Common myeloid progenitor, CD34-positive (primary cell): ENCODE results near the gene BCL7A.

Experiments
- CTCF ChIA-PET: fragments of 350-600 bp; sonication (Branson Sonifier 250); formaldehyde crosslinking; loops from one replicate; lab custom pipeline; 2021; ENCODE audit warnings: antibody characterized with exemption; lab: Charles Lee
- POLR2A ChIA-PET: fragments of 350-600 bp; sonication (Branson Sonifier 250); formaldehyde crosslinking; loops from one replicate; lab custom pipeline; 2021; ENCODE audit warnings: antibody characterized with exemption; lab: Charles Lee
- DNase-seq, 3 donors: peaks; one replicate each; pipeline versions ENCODE4 v3.0.0 to v3.0.0-alpha.2; 2013
- H3K27ac ChIP-seq, 2 experiments: 1 replicate in 1 of 2; 2 replicates in 1 of 2; pipeline ENCODE4 v1.7.0; 2013; ENCODE audit warnings: inconsistent platforms in 2 of 2, low read length in 2 of 2, mild to moderate bottlenecking in 2 of 2, low read depth in 1 of 2, moderate library complexity in 1 of 2; ENCODE audit not compliant: severe bottlenecking in 2 of 2, insufficient read depth in 1 of 2, poor library complexity in 1 of 2
- H3K27me3 ChIP-seq, 5 experiments: replicated peaks in 2 of 5; 1 replicate in 3 of 5; 2 replicates in 2 of 5; pipeline versions ENCODE4 v1.6.1 to v1.7.0; 2013; ENCODE audit warnings: low read length in 4 of 5, mild to moderate bottlenecking in 2 of 5, moderate library complexity in 2 of 5, inconsistent platforms in 1 of 5; ENCODE audit not compliant: insufficient read depth in 5 of 5, control insufficient read depth in 4 of 5
- H3K36me3 ChIP-seq, 4 experiments: 1 replicate in 2 of 4; 2 replicates in 2 of 4; pipeline versions ENCODE4 v1.6.1 to v1.7.0; 2013; ENCODE audit warnings: low read length in 3 of 4, control low read depth in 1 of 4, mild to moderate bottlenecking in 1 of 4; ENCODE audit not compliant: control insufficient read depth in 4 of 4, insufficient read depth in 4 of 4
- H3K4me1 ChIP-seq, 4 experiments: 1 replicate in 3 of 4; 2 replicates in 1 of 4; pipeline versions ENCODE4 v1.6.1 to v1.7.1; 2013; ENCODE audit warnings: low read length in 3 of 4, mild to moderate bottlenecking in 3 of 4, control low read depth in 1 of 4, inconsistent platforms in 1 of 4, moderate library complexity in 1 of 4; ENCODE audit not compliant: control insufficient read depth in 4 of 4, insufficient read depth in 4 of 4; ENCODE audit errors: control extremely low read depth in 1 of 4
- H3K4me3 ChIP-seq, 7 experiments: 1 replicate in 4 of 7; 2 replicates in 3 of 7; pipeline versions ENCODE4 v1.5.1 to v1.7.0; 2013; ENCODE audit warnings: mild to moderate bottlenecking in 7 of 7, low read length in 6 of 7, moderate library complexity in 6 of 7, inconsistent platforms in 2 of 7, low read depth in 2 of 7, control low read depth in 1 of 7; ENCODE audit not compliant: insufficient read depth in 4 of 7, control insufficient read depth in 1 of 7; ENCODE audit errors: extremely low read depth in 1 of 7
- H3K9me3 ChIP-seq, 5 experiments: 1 replicate in 4 of 5; 2 replicates in 1 of 5; pipeline versions ENCODE4 v1.6.1 to v1.7.1; 2013; ENCODE audit warnings: low read length in 4 of 5, mild to moderate bottlenecking in 2 of 5, inconsistent platforms in 1 of 5, low read depth in 1 of 5, moderate library complexity in 1 of 5; ENCODE audit not compliant: control insufficient read depth in 4 of 5, insufficient read depth in 2 of 5; ENCODE audit errors: control extremely low read depth in 1 of 5
- WGBS: methylation state at CpG from one replicate; pipeline ENCODE4 v1.1.5; 2013; ENCODE audit not compliant: insufficient coverage; 5-methylcytosine and 5-hydroxymethylcytosine counted together

BCL7A gene

DNA sequence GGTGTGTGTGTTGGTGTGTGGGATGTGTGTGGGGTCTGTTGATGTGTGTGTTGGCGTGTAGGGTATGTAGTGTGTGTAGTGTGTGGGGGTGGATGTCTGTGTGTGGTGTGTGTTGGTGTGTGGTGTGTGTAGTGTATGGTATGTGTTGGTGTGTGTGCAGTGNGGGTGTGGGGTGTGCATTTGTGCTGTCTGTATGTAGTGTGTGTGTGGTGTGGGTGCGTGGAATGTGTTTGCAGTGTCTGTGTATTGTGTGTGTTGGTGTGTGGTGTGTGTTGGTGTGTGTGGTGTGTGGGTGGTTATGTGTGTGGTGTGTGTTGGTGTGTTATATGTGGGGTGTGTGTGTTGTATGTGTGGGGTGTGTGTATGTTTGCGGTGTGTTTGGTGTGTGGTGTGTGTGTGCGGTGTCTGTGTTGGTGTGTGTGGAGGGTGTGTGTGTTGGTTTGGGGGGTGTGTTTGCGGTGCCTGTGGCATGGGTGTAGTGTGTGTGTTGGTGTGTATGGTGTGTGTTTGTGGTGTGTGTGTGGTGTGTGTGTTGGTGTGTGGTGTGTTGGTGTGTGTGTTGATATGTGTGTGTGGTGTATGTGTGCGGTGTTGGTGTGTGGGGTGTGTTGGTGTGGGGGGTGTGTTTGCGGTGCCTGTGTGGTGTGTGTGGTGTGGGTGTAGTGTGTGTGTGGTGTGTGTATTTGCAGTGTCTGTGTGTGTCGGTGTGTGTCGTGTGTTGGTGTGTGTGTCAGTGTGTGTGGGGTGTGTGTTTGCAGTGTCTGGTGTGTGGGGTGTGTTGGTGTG lies 71.6 kb downstream of the BCL7A start:
- peaks cover 0 to 75% (median 41%) of the 10 kb centered on the region in 4 experiments for H3K4me1 ChIP-seq
- DNase-seq, result no peak
- ChIA-PET POLR2A (no interaction called here), CTCF (no interaction called here)
- no peaks in the 10 kb centered on the region for H3K27me3 ChIP-seq
- no peak overlapping the region for H3K27ac ChIP-seq
- H3K4me3 ChIP-seq, result no peak overlapping the region
- peaks cover 0 to 19% (median 2%) of the 10 kb centered on the region in 4 experiments for H3K36me3 ChIP-seq
- 100% methylated on average over 8 of the region's 9 CpGs for WGBS
- H3K9me3 ChIP-seq, result no peaks in the 10 kb centered on the region

- Histone ChIP-seq H3K36me3 (peaks cover 0 to 11% (median 2%) of the 10 kb centered on the region in 4 experiments), H3K9me3 (no peaks in the 10 kb centered on the region), H3K4me3 (no peak overlapping the region), H3K27me3 (no peaks in the 10 kb centered on the region), H3K27ac (no peak overlapping the region), H3K4me1 (peaks cover 0 to 75% (median 49%) of the 10 kb centered on the region in 4 experiments)
- DNase-seq, result peak in 1 of 3 donors; percentile 59
- ChIA-PET CTCF (no interaction called here), POLR2A (no interaction called here)
- 97% methylated on average over 4 of the region's 5 CpGs for WGBS
Measured at GRCh38 chr12:122094137-122094734, 72.6 kb downstream of the BCL7A start.

- DNase-seq, result peak; percentile 57 to 80 (median 60)
- Histone ChIP-seq H3K4me1 (peaks cover 1 to 75% (median 51%) of the 10 kb centered on the region in 4 experiments), H3K4me3 (no peak overlapping the region), H3K27me3 (no peaks in the 10 kb centered on the region), H3K9me3 (no peaks in the 10 kb centered on the region), H3K36me3 (peaks cover 0 to 4% (median 2%) of the 10 kb centered on the region in 4 experiments), H3K27ac (peak overlapping the region in 1 of 2 experiments; percentile 29)
- WGBS, result 67% methylated on average over 6 of the region's 10 CpGs
- ChIA-PET CTCF (interaction anchor here (0.9 to 7.9 kb wide), 5 partner anchors 8 to 130 kb away, joined by 3 to 63 read pairs (median 4); no protein-coding TSS in a partner anchor), POLR2A (interaction anchor here (0.8 kb wide), 1 partner anchor 9 kb away, joined by 3 read pairs; no protein-coding TSS in a partner anchor)
Measured at GRCh38 chr12:122094735-122095631, 73.3 kb downstream of the BCL7A start.

- peaks cover 8 to 76% (median 54%) of the 10 kb centered on the region in 4 experiments for H3K4me1 ChIP-seq
- WGBS, result 97% methylated on average over 4 of the region's 9 CpGs
- POLR2A ChIA-PET, result interaction anchor here (0.8 kb wide), 1 partner anchor 8 kb away, joined by 3 read pairs; no protein-coding TSS in a partner anchor
- DNase-seq, result no peak
- CTCF ChIA-PET, result interaction anchor here (0.9 to 7.9 kb wide), 9 partner anchors 9 to 129 kb away, joined by 3 to 63 read pairs (median 4); no protein-coding TSS in a partner anchor
- H3K36me3 ChIP-seq, result no peaks in the 10 kb centered on the region
- H3K9me3 ChIP-seq, result no peaks in the 10 kb centered on the region
- H3K27ac ChIP-seq, result peak overlapping the region; percentile 21 to 75
- H3K27me3 ChIP-seq, result no peaks in the 10 kb centered on the region
- no peak overlapping the region for H3K4me3 ChIP-seq
Measured at GRCh38 chr12:122096014-122096413, 74.3 kb downstream of the BCL7A start.

DNA sequence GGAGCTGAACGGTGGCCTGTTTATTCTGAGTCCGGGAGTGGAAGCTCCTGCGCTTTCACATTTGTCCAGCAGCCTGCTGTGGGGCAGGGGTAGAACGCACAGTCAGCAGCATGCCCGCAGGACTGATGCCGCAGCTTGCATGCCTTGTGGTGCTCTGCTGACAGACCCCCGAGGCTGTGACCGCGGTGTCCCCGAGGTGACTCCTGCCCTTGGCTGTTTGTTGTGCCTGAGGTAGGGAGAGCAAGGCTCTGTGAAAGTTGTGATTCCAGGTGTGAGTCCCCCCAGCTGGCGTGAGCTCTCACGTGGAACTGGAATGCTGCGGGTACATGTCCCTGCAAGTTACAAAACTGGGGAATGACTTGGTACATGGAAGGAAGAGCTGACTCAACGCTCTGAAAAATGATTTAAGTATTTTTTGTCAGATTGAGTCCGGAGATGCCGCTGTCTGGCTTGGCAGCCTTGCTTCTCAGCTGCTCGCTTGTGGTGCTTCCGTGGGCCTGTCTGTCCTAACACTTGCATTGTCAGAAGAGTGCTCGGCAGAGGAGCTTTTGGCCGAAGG lies 75.0 kb downstream of the BCL7A start:
- 80% methylated on average over 12 of the region's 20 CpGs for WGBS
- peak overlapping the region; percentile 21 to 75 for H3K27ac ChIP-seq
- no peak for DNase-seq
- ChIA-PET POLR2A (interaction anchor here (0.7 to 0.8 kb wide), 2 partner anchors 8 to 20 kb away, joined by 3 to 4 read pairs; no protein-coding TSS in a partner anchor), CTCF (interaction anchor here (1.0 to 7.9 kb wide), 9 partner anchors 10 to 129 kb away, joined by 3 to 63 read pairs (median 5); partner anchors contain the start of gene MLXIP)
- no peaks in the 10 kb centered on the region for H3K36me3 ChIP-seq
- no peaks in the 10 kb centered on the region for H3K9me3 ChIP-seq
- H3K4me1 ChIP-seq, result peaks cover 8 to 75% (median 52%) of the 10 kb centered on the region in 4 experiments
- H3K27me3 ChIP-seq, result no peaks in the 10 kb centered on the region
- H3K4me3 ChIP-seq, result no peak overlapping the region

GRCh38 chr12:122097584-122097926 lies 75.9 kb downstream of the BCL7A start:
- peak overlapping the region in 2 of 7 experiments; percentile 0 to 44 for H3K4me3 ChIP-seq
- no peaks in the 10 kb centered on the region for H3K9me3 ChIP-seq
- H3K27ac ChIP-seq, result peak overlapping the region; percentile 13 to 75
- H3K4me1 ChIP-seq, result peaks cover 8 to 72% (median 50%) of the 10 kb centered on the region in 4 experiments
- no peaks in the 10 kb centered on the region for H3K27me3 ChIP-seq
- no peaks in the 10 kb centered on the region for H3K36me3 ChIP-seq
- DNase-seq, result no peak
- 79% methylated on average over 2 of the region's 2 CpGs for WGBS
- CTCF ChIA-PET, result interaction anchor here (0.7 to 7.9 kb wide), 10 partner anchors 10 to 34 kb away, joined by 3 to 63 read pairs (median 4); partner anchors contain the start of gene MLXIP
- POLR2A ChIA-PET, result interaction anchor here (0.6 to 1.2 kb wide), 5 partner anchors 9 to 434 kb away, joined by 3 to 5 read pairs (median 3); no protein-coding TSS in a partner anchor
